ENCODE data around the gene ACP3.
"Not testable (repeated sequence)": the region's sequence is repeated elsewhere in the genome, so short reads cannot be mapped to it uniquely, and the experiment has no call there.

Gene ACP3

DNA sequence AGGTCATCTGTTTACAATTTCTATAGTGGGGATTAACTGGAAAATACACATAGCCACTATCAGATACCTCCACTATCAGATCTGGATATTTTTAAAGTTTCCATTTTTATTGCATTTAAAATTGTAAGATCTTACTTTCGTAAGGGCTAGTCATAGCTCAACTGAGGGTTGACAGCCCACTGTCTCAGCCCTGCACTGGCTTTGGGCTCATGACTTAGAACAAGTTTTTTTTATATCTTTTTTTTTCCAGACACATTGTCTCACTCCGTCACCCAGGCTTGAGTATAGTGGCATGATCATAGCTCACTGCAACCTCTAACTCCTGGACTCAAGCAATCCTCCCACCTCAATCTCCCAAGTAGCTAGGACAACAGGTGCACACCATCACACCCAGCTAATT lies 51.3 kb downstream of the ACP3 start:
- DNase-seq = no peak

DNA sequence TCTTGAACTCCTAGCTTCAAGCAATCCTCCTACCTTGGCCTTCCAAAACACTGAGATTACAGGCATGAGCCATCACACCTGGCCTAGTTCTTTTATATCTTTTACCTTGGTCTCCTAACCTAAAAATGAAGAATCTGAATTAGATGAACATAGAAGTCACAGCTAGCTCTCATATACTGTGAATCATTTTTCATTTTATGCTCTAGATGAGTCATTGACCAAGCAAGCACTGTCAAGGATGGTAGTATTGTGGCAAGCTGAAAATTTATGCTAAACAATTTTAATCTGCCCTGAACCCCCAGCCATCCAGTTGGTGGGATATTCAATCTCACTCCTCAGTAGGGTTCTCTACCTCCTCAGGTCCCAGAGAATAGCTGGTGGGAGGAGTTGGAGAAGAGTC lies 51.8 kb downstream of the ACP3 start:
- no peak for DNase-seq

DNA sequence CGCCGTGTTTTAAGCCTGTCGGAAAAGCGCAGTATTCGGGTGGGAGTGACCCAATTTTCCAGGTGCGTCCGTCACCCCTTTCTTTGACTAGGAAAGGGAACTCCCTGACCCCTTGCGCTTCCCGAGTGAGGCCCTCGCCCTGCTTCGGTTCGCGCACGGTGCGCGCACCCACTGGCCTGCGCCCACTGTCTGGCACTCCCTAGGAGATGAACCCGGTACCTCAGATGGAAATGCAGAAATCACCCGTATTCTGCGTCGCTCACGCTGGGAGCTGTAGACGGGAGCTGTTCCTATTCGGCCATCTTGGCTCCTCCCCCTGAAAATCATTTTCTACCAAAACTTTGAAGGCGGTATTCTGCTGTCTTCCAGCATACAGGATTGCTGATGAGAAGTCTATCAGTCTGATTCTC lies 59.7 kb downstream of the ACP3 start:
- DNase-seq = peak; percentile 50

DNA sequence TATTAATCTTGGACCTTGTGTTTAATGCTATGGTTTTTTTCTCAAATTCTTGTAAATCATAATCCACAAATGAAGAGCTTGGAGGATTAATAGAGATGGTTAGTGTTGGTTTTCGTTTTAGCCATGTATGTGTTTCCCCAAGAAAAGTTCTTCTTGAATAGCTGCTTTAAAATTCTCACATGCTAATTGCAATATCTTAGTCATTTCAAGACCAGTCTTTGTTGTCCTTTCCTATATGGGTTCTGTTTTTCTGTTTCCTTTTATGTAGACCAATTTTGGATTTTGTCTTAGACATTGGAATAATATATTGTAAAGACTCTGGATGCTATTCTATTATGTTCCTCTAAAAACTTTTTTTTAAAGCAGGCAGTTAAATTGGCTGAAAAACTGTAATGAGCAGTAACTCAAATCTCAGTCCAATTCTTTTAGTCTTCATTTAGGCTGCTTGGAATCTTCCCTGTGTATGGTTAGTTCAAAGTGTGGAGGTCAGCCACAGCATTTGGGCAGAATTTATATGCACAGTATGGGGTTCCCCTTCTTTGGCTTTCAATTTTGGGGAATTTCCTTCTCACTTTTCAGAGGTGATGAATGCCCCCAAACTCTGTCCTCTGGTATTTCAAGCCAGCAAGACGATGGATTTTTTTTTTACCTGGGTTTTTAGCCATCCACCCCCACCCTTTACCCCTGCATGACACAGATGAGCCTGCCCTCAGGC lies 61.0 kb downstream of the ACP3 start:
- DNase-seq = peak; percentile 66

DNA sequence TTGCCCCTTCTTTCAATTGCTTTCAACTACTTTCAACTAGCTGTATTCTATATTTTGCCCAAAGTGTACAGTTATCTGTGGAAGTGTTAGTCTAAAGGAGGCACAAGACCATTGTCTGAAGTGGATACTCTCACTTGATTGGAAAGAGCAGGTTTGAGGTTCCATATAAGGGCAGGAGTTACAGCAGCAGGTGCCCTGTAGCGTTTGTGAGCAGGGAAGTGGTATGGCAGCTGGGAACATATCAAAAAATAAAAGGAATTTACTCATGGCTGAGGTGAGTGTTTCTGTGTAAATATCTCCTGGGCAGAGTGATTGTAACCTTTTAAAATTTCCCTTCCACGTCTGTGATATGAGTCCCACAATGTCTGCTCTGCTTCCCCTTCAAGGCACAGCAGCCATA lies 61.6 kb downstream of the ACP3 start:
- peak; percentile 93 for DNase-seq

DNA sequence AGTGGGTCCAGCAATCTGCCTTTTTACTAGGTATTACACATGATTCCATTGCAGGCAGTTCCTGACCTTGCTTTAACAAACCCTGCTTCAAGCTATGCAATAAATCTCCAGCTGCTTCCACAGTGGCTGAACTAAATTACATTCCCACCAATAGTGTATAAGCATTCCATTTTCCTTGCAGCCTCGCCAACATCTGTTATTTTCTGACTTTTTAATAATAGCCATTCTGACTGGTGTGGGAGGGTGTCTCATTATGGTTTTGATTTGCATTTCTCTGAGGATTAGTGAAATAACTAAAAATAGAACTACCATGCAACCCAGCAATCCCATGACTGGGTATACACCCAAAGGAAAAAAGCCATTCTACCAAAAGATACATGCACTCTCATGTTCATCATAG lies 63.7 kb downstream of the ACP3 start:
- DNase-seq = no peak

DNA sequence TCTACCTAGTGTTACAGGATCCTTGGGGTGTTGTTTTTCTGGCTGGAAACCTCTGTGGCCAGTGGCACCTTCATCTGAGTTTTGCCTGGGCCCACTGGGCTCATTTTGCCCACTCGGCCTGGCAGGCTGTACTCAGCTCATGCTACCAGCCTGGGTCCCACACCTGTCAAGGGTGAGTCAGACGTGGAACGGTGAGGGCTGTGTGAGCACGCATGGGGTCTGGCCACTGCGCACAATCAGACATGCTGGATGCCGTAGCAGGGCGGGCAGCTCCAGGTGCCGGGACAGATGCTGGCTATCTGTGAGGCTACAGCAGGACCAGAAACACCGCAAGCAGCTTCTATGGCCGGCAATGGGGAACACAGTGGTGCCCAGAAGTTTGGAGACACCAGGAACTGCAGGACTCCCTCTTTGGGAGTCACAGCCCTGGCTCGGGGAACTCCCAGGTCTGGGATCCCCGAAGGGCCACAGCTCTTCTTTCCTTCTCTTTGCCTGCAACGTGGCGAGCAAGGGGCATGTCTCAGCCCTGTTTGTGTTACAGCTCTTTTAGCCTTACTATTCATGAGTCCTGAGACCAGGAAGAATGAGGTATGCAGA lies 64.2 kb downstream of the ACP3 start:
- DNase-seq = no peak

DNA sequence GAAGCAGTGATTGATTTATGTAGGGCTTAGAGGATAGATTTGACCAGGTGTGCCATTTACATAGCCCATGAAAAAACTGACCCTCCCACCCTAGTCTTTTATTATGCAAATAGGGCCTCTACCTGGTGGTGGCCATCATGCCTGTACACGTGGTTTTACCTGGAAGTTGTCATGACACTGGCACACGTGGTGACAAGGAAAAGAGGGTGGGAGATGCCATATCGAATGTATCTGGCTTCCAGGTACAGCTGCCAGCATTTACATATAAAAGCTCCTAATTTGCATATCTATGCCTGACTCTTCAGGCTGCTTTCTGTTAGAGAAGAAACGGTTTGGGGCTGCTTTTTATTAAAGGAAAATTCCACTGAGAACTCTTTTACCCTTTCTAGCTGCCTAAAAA lies 65.1 kb downstream of the ACP3 start:
- no peak for DNase-seq

DNA sequence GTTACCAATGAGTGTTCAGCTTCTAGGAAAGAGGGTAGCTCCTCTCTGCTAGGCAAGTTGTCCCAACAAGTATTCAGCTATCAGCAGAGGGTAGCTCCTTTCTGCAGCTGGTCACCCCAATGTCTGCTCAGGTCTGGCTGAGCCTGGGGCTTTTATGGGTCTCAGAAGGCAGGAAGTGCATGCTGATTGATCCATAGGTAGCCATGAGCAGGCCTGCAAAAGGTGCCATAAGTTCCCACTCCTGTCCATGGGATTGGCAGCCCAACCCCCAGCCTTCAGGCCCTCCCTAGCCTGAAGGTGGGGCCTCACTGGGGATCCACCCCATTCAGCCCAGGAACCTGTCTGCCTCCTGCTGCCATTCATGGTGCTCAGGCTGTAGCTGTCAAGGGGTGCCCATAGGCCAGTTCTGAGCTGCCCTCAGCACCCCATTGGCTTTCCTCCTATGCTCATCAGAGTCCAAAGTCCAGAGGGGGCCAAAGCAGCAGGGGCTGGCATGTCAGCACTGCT lies 65.5 kb downstream of the ACP3 start:
- DNase-seq = no peak

DNA sequence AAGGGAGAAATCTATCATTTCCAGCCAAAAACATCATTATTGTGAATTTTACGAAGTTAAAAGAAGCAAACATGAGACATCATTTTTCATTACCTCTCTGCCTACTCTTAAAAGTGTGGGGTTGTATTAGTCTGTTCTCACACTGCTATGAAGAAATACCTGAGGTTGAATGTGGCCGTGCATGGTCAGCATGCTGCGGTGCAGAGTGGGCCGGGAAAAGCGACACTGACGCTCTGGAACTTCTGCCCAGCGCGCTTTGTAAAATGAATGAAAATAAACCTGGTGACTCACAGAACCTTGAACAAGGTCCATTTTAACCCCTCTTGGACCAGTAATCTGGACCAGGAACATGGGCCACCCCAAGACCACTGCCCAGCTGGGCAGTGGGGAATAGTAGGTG lies 69.1 kb downstream of the ACP3 start:
- no peak for DNase-seq

DNA sequence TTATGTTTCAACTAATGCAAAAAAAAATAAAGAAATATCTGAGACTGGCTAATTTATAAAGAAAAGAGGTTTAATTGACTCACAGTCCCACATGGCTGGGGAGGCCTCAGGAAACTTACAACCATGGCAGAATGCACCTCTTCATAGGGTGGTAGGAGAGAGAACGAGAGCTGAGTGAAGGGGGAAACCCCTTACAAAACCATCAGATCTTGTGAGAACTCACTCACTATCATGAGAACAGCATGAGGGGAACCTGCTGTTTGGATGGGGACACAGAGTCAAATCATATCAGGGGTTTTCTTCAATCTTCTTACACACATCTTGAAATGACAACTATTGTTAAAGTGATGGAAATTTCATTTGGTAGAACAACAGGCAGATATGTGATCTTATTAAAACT lies 75.5 kb downstream of the ACP3 start:
- not testable (repeated sequence) for DNase-seq

DNA sequence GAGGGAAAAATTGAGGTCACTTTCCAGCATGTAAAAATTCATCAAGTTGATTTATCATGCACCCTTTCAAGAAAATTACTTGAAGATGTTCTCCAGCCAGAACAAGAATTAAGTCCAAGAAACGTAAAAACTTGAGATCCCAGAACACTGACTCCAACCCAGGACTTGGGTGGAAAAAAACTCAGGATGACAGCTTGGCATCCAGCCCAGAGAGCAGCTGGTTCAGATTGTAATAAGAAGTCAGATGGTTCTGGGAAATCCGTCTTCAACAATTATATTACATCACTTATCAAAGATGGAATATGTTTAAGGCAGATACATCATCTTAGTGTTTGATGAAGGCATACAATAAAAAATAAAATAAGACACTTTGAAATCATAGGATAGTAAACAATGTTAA lies 77.1 kb downstream of the ACP3 start:
- no peak for DNase-seq

DNA sequence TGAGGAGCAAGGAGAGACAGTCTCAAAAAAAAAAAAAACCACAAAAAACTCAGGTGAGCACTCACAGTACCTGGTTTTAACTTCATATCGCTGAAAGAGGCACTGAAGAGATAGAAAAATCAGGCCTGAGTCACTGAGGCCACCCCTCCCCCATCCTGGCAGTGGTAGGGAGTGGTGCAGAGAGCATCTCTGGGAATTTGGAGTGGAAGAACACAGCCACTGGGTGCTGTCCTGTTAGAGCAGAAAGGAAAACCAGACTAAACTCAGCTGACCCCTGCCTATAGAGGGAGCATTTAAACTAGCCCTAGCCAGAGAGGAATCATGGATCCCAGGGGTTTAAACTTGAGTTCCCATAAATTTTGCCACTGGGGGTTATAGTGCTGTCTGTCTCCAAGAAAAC lies 77.9 kb downstream of the ACP3 start:
- DNase-seq = no peak

DNA sequence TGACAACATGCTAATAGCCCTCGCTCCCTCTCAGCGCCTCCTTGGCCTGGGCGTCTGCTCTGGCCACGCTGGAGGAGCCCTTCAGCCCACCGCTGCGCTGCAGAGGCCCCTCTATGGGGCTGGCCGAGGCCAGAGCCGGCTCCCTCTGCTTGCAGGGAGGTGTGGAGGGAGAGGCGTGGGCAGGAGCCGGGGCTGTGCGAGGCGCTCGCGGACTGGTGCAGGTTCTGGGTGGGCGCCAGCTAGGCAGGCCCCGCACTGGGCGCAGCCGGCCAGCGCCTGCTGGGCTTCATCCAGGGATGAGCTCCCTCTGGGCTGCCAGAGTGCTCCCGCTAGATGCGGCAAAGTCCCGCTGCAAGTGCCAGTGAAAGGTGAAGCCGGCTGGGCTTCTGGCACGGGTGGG lies 79.0 kb downstream of the ACP3 start:
- DNase-seq = no peak

DNA sequence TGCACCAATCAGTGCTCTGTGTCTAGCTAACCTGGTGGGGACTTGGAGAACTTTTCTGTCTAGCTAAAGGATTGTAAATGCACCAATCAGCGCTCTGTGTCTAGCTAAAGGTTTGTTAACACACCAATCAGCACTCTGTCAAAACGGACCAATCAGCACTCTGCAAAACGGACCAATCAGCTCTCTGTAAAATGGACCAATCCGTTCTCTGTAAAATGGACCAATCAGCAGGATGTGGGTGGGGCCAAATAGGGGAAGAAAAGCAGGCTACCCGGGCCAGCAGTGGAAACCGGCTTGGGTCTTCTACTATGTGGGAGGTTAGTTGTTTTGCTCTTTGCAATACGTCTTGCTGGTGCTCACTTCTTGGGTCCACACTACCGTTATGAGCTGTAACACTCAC lies 79.6 kb downstream of the ACP3 start:
- not testable (repeated sequence) for DNase-seq

DNA sequence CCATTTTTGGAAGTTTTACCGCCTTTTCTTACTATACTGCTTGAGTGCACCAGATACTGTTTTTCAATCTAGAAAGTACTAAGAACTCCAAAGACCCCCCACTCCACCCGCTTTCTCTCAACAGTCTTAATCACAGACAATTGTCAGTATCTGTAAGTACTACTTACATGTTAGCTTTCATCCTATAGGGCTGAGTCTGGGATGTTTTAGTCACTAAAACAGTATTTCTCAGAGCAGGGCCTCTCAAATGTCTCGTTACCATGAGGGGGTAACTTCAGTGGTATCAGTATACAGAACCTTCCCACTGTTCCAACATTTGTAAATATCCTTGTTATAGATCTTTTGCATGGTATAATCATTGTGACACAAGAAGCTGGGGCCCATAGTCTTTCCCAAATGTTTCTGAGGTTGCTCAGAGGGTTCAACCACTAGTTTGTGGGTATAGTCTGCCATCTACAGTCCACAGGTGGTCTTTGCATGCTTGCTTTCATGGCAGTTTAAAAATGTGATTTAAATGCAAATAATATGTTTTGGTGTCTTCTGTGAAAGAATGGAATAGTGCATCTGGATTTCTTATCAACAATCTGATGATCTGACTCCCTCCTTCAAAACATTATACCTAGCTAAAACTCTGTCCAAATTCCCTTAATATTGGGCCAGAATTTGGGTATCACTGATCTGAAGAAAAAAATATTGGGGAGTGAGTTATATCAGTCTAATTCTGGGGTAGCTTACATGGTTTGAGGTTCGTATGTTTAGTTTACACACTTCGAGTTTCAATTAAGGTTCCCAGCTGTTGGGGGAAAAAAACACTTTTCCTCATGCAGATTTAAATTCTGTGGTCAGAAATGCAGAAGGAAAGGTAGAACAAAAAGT lies 82.1 kb downstream of the ACP3 start:
- DNase-seq = peak; percentile 61

DNA sequence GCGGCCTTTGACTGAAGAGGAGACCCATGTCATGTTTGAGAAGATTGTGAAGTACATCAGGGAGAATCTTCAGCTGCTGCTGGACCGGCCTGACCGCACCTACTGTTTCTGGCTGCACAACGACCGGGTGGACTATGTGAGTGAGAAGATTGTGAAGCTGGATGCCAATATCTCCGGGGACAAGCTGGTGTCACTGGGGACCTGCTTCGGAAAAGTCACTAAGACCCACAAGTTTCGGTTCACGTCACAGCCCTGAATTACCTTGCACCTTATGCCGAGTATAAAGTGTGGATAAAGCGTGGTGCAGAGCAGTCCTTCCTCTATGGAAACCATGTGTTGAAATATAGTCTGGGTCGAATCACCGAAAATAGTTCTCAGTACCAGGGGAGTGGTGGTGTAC lies 84.0 kb downstream of the ACP3 start:
- DNase-seq = no peak

DNA sequence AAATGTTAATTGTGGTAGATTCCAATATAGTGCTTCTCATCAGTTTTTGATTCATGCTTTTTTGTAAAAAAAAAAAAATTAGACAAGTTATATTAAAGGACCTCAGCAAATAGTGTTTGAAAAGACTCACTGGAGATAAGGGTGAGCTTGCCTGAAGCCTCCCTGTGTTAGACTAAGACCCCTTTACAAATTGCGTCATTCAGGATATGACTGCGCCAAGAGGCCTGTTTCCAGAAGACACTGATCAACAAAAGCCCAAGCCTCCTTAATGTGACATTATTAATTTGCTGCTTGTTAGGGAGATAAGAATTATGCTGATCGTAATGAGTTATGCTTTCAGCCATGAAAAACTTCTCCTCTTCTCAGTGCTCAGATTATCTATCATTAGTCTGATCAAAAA lies 87.1 kb downstream of the ACP3 start:
- DNase-seq = no peak

DNA sequence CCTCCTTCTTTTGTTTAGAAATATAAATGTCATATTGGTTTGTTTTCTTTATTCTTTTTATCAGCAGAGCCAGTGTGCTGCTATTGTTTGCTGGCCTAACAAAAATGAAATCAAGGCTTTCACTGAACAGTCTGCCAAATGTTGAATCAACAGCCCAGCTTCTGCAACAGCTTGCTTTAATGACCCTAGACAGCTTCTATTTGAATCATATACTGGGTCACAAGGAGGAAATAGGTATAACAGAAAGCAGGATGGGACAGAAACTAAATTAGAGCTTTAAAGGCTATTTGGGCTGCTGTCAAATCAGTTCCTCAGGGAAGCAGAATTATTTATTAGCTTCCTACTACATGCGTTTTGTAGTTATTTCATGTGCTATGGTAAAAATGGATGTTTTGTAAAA lies 88.0 kb downstream of the ACP3 start:
- DNase-seq = peak; percentile 67

DNA sequence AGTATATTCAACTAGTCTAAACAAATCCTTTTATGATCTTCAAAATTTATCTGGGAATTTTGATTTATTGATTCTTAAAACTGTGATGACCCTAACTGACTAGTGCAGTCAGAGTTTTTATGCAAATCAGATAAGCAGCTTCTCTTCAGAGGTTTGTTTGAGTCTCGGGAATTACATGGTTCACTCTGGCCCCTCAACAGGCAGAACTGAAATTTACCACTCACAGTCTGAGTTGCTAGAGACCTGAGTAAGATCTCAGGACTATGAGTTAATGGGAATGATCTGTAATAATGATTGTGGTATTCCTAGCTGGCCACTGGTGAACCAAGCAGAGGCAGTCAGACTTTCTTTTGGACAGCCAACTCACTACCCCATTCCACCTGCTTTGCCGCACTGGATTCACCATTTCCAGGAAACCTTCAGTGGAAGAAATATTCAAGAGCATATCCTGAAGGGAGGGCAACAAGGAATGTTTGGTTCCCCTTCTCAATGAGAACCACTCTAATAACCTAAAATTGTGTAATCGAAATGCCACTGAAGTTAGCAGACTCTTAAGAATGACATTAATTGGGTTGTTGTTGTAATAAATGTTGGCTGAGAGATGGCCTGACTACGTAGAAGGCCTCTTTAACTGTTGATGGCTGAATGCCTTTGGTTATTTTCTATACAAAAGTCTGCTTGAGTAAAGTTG lies 88.5 kb downstream of the ACP3 start:
- DNase-seq = no peak

DNA sequence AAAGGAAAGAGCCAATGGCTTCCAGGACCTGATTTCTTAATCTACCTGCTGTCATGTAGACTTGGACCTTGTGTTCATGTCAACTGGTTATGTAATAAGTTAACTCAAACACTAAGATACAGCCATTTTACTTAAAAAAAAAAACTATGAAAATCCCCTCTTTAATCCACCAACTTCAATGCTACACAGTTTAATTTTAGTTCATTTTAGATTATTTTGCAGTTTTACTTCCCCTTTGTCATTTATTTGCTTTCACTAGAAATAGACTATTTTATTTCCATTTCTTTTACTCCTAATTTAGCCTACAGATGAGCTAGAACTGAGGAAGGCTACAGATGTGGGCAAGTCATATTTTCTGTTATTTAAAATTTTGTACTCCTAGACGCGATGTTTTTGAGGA lies 89.4 kb downstream of the ACP3 start:
- no peak for DNase-seq

DNA sequence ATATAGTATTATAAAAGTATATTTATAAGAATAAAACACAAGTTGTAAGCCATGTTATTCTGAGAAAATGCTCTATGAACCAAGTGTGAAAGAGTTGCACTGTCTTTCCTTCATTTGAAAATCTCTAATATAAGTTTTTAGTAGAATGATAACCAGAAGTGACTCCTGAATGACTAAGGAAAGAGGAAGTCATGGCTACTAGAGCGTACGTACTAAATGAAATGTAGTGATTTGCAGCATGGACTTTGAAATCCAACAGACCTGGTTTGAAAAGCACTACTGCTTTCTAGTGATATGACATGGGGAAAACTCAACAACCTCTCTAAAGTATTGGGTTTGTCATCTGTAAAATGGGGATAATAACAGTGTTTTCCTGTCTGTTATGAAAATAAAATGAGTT lies 89.8 kb downstream of the ACP3 start:
- DNase-seq = no peak
